Dendritic cell treated with granulocyte-macrophage colony-stimulating factor and Interleukin-4, amounts not matched to agents 40 ng/mL and 50 ng/mL, for 4 days (primary cell): ENCODE measurements around the gene CERK.

Source experiments
- H3K27ac Mint-ChIP-seq: one replicate; pipeline ENCODE4 v1.8.0; 2022; ENCODE audit warnings: mild to moderate bottlenecking, mixed read lengths
- H3K27me3 Mint-ChIP-seq: one replicate; pipeline ENCODE4 v1.8.0; 2022; ENCODE audit warnings: mild to moderate bottlenecking, mixed read lengths
- H3K36me3 Mint-ChIP-seq: one replicate; pipeline ENCODE4 v1.8.0; 2022; ENCODE audit warnings: low read depth, mixed read lengths
- H3K4me1 Mint-ChIP-seq: one replicate; pipeline ENCODE4 v1.8.0; 2022; ENCODE audit warnings: low read depth, mixed read lengths
- H3K4me3 Mint-ChIP-seq: one replicate; pipeline ENCODE4 v1.8.0; 2022; ENCODE audit warnings: mild to moderate bottlenecking, moderate library complexity, mixed read lengths
- H3K9me3 Mint-ChIP-seq: one replicate; pipeline ENCODE4 v1.8.0; 2022; ENCODE audit warnings: mixed read lengths
- intact Hi-C: fragments of 100-400 bp; cut with micrococcal nuclease; formaldehyde crosslinking; loops from one replicate; pipeline ENCODE4 v1.15.0; 2022

The CERK gene

DNA sequence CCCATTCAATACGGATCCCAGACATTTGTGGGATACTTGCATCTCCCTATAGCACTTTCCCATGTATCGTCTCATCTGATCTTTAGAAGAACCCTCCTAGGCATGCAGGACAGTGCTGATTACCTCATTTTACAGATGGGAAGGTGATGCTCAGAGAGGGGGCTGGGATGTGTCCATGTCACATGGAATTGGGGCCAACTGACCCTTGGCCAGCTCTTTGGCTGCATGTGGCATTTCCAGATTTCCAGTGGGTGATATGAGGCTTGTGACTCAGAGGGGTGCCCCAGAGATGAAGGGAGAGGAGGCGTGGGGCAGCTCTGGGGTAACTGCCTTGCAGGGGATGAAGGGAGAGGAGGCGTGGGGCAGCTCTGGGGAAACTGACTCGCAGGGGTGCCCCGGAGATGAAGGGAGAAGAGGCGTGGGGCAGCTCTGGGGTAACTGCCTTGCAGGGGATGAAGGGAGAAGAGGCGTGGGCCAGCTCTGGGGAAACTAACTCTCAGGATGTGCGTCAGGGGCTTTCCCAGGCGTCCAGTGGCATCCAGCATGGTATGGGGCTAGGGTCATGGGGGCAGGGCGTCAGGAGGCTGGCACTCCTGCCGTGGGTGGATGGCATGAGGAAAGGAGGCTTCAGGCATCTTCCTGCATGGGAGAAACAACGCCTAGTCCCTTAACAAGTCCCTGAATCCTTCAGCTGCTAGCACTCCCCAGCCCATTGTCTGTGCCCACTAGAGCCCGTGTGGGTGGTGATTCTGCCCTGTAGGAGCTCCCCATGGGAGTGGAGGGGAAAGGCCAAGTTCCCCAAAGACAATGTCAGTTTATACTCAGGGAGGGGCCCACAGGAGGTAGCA, 11.9 kb upstream of the CERK start:
- Mint-ChIP-seq H3K36me3 (no peaks in the 10 kb centered on the region), H3K4me3 (peak overlapping the region; percentile 45), H3K27me3 (peaks cover 22% of the 10 kb centered on the region), H3K9me3 (no peaks in the 10 kb centered on the region), H3K27ac (peak overlapping the region; percentile 97), H3K4me1 (peaks cover 65% of the 10 kb centered on the region)
- intact Hi-C loops = no loop called here

DNA sequence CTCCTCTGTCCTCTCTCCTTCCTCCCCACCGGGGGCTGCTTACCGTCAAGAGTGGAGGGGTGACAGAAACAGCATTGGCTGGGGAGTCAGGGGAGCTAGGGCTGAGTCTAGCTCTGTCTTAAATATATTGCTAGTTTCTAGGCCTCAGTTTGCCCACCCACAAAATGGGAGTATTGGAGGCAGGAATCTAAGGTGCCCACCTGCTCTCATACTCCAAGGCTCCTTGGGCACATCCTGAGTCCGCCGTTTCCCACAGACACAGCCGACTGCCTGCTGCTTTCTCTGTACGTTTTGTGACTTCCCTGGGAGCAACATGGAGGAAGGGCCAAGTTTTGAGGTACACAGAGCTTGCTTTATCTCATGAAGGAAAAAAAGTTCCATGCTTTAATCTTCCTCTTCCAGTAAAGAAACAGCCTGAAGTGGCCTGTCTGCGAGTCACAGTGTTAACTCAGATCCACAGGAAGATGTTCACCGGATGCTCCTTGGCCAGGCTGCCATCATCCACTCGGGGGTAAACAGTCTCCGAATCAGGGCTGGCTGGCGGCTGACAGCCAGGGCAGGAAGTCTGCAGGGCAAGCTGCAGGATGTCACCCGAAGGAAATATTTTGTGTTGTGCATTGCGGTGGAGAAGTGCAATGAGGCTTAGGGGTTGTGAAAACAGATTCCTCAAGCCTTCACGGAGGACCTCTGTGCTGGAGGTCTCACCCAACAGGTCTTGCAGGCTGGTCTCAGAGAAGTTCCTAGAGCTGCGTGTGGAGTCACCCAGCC, 11.0 kb upstream of the CERK start:
- H3K4me1 Mint-ChIP-seq = peaks cover 57% of the 10 kb centered on the region
- peak overlapping the region; percentile 97 for H3K27ac Mint-ChIP-seq
- no peaks in the 10 kb centered on the region for H3K36me3 Mint-ChIP-seq
- peak overlapping the region; percentile 28 for H3K4me3 Mint-ChIP-seq
- H3K9me3 Mint-ChIP-seq = no peaks in the 10 kb centered on the region
- H3K27me3 Mint-ChIP-seq = peaks cover 22% of the 10 kb centered on the region
- intact Hi-C loops = no loop called here

DNA sequence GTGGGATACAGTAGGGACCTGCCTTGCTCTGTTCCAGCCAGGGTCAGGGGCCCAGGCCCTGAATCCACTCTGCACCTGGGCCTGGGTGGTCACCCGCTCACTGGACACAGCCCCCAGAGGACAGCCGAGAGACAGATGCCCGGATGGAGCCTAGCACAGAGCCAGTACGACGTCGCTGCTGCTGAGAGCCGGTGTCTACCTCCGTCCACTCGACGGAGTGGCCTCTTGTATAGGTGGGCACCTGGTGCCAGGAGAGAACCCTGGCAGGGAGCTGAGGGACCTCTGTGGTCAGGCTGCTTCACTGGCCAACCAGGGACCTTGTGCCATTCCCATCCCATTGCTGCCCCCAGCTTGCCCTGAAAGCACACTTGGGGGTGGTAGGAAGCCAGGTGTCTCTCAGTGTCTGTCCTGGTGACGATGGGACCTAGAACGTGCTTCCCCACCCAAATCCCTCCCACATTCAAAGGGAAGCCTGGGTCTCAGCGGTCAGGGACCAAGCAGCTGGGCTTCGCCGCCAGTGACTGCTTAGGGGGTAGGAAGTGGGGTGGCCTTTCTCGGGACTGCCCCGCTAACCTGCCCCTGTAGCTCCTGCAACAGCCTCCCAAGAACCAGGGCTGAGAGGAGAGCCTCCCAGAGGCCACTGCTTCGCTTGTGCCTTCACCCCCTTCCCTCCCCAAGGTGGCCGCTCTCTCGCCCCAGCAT, 10.3 kb upstream of the CERK start:
- intact Hi-C loops = no loop called here
- Mint-ChIP-seq H3K36me3 (no peaks in the 10 kb centered on the region), H3K9me3 (peaks cover under 1% of the 10 kb centered on the region), H3K27ac (peak overlapping the region; percentile 97), H3K4me3 (no peak overlapping the region), H3K27me3 (peaks cover 22% of the 10 kb centered on the region), H3K4me1 (peaks cover 49% of the 10 kb centered on the region)

DNA sequence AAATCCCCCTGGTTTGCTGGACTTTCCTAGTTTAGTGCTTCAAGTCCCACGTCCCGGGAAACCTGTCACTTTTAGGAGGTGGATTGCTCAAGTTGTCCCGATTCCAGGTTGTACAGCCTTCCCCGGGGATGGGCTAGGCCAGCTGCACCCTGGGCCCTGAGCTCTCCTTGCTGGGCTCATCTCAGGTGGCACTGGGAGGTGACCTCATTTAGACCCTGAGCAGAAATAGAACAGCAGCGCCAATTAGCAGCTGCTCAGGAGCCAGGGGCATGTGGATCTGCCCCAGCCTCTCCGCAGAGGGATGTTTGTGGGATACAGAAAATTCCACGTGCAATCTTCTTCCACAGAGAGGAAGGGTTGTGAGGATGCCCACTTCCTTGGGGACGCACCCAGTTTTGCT, 9.6 kb upstream of the CERK start:
- Mint-ChIP-seq H3K27ac (no peak overlapping the region), H3K36me3 (no peaks in the 10 kb centered on the region), H3K4me3 (no peak overlapping the region), H3K4me1 (peaks cover 42% of the 10 kb centered on the region), H3K27me3 (peaks cover 22% of the 10 kb centered on the region), H3K9me3 (peaks cover 8% of the 10 kb centered on the region)
- intact Hi-C loops = no loop called here

DNA sequence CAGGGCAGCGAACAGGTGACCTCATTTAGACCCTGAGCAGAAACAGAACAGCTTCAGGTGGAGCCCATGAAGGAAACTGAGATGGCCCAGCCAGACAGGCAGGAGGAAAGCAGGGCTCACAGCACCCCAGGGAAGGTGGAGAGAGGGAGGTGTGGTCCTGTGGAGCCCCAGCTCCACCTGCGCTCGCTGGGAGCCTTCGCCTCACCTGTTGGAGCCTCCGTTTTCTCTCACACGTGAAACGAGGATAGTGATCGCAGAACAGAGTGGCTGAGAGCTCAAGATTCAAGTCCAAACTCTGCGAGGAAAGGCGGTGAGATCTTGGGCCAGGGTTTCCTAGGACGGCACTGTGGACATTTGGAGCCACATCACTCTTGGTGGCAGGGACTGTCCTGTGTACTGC, 8.6 kb upstream of the CERK start:
- Mint-ChIP-seq H3K36me3 (peaks cover under 1% of the 10 kb centered on the region), H3K4me3 (no peak overlapping the region), H3K27me3 (peaks cover 22% of the 10 kb centered on the region), H3K27ac (peak overlapping the region; percentile 0), H3K4me1 (peaks cover 39% of the 10 kb centered on the region), H3K9me3 (peaks cover 9% of the 10 kb centered on the region)
- intact Hi-C loops = no loop called here

DNA sequence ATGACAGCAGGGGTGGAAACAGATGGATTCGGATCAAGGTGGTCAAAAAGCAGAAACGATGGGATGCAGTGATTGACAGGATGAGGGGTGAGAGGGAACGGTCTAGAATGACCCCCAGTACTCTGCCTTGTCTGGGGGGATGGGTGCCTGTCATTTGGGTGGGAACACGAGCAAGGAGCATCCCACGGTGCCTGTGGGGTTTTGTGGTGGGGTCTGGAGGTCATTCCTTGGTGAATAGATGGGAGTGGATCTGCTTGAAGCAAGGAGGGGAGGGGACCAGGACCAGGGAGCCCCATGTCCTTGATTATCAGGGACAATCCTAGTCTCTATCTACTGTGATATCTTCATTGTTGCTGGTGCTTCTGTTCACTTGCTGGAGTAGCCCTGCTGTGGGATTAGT, 8.1 kb upstream of the CERK start:
- Mint-ChIP-seq H3K9me3 (peaks cover 9% of the 10 kb centered on the region), H3K36me3 (peaks cover 5% of the 10 kb centered on the region), H3K4me1 (peaks cover 39% of the 10 kb centered on the region), H3K4me3 (no peak overlapping the region), H3K27me3 (peaks cover 22% of the 10 kb centered on the region), H3K27ac (peak overlapping the region; percentile 0)
- intact Hi-C loops = no loop called here

DNA sequence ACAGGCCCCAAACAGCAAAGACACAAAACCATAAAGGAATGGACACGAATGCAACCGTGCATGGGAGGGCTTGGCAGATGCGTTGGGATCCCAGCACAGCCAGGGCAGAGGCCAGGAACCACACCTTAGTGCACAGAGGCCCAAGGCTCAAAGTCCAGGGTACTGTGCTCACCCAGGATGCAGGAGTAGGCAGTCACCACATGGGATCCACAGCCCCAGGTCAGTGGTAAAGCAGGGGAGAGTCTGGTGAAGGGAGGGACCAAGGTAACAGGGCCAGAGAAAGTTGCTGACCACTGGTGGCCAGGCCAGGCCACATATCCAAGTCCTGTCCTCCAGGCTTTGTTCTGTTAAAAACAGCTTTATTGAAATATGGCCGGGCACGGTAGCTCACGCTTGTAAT, 6.5 kb upstream of the CERK start:
- Mint-ChIP-seq H3K9me3 (peaks cover 9% of the 10 kb centered on the region), H3K27me3 (peaks cover 20% of the 10 kb centered on the region), H3K4me1 (peaks cover 39% of the 10 kb centered on the region), H3K4me3 (no peak overlapping the region), H3K36me3 (peaks cover 21% of the 10 kb centered on the region), H3K27ac (no peak overlapping the region)
- intact Hi-C loops = no loop called here

DNA sequence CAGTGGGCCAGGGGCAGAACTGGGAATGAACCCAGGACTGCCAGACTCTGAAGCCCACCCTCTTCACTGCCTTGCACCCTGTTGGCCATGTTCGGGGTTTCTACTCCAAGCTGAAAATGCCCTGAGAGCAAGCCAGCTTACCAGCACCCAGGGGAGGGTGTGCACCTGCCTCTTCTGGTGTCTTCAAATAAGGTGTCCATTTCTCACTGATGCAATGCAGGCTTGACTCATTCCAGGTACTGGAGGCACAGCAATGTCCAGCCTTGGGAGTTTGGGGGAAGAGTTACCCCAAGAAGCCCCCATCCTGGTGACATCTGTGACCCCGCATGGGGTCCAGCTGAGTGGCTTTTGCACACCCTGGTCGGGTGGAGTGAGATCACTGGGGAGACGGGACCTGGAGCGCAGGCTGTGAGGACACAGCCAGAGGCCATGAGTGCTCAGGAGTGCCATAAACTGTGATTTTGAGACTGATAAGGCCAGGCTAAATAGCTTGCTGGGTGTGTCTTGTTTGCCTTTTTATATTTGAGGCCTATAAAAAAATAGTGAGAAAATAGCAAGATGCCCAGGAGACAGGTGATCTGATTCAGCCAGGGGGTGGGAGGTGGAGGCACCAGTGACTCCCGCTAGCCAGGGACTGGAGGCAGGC, 4.6 kb upstream of the CERK start:
- Mint-ChIP-seq H3K27ac (no peak overlapping the region), H3K27me3 (peaks cover 11% of the 10 kb centered on the region), H3K4me1 (peaks cover 33% of the 10 kb centered on the region), H3K4me3 (no peak overlapping the region), H3K36me3 (peaks cover 32% of the 10 kb centered on the region), H3K9me3 (peaks cover 9% of the 10 kb centered on the region)
- intact Hi-C loops = no loop called here

DNA sequence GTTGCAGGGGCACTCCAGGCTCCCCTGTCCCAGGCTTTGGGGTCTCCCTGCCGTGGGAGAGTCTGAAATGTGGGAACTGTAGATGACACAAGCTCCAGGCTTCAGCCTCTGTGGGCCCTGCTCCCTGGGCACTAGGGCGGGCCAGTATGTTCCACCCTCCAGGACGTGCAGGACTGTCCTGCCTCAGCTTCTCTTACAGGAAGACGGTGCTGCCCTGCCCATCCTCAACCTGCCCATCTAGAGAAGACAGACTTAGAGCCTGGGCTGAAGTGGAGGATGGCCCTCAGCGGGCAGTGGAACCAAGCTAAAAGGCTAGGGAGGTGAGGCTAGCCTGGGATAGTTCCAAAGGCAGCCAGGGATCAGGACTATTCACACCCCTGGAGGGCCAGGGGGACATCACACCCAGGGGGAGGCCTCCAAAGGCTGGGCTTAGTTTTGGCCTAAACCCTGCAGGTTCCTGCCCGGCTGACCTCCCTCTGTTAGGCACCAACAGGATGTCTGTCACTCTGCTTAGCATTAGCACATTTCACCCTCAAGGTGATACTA, 4.0 kb upstream of the CERK start:
- Mint-ChIP-seq H3K27me3 (peaks cover 9% of the 10 kb centered on the region), H3K27ac (peak overlapping the region; percentile 92), H3K36me3 (peaks cover 37% of the 10 kb centered on the region), H3K4me3 (no peak overlapping the region), H3K4me1 (peaks cover 37% of the 10 kb centered on the region), H3K9me3 (peaks cover 9% of the 10 kb centered on the region)
- intact Hi-C loops = no loop called here

DNA sequence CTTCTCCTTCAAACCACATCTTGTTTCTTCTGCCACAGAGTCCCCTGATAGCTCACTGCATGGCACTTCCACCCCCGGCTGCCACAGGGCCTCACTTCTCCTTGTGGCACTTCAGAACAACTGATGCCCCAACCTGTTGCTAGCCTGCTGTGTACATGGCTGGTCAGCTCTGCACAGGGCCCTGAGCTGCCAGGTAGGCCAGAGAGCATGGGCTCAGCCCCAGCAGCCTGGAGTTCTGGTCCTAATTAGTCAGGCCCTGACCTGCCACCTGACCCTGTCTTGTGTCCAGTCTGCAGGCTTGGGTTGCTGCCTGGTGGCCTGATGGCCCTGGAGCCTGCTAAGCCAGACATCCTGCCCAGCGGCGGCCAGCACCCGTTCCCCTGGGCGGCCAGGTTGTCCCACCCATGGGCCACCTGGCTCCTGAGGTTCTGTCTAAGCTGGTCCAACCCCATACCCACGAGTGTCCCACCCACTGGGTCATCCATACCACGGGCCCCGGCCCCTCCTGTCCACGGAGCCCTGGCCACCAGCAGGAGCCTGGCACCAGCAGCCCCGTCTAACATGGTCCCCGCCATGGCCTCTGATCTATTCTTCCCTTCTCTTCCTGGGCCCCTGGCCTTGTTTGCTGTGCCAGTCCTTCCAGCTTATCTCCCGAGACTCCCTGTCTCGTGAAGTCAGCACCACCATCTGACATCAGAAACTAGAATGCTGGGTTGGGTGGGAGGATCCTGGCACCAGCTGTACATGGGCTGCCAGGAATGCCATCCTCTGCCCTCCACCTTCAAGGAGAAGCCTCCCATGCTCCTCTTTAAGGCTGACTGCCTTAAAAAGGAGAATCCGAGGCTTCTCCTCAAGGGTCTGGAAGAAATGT, 3.1 kb upstream of the CERK start:
- H3K9me3 Mint-ChIP-seq = peaks cover 9% of the 10 kb centered on the region
- peaks cover 46% of the 10 kb centered on the region for H3K4me1 Mint-ChIP-seq
- intact Hi-C loops = no loop called here
- H3K36me3 Mint-ChIP-seq = peaks cover 45% of the 10 kb centered on the region
- peaks cover 2% of the 10 kb centered on the region for H3K27me3 Mint-ChIP-seq
- H3K27ac Mint-ChIP-seq = peak overlapping the region; percentile 92
- H3K4me3 Mint-ChIP-seq = peak overlapping the region; percentile 97

DNA sequence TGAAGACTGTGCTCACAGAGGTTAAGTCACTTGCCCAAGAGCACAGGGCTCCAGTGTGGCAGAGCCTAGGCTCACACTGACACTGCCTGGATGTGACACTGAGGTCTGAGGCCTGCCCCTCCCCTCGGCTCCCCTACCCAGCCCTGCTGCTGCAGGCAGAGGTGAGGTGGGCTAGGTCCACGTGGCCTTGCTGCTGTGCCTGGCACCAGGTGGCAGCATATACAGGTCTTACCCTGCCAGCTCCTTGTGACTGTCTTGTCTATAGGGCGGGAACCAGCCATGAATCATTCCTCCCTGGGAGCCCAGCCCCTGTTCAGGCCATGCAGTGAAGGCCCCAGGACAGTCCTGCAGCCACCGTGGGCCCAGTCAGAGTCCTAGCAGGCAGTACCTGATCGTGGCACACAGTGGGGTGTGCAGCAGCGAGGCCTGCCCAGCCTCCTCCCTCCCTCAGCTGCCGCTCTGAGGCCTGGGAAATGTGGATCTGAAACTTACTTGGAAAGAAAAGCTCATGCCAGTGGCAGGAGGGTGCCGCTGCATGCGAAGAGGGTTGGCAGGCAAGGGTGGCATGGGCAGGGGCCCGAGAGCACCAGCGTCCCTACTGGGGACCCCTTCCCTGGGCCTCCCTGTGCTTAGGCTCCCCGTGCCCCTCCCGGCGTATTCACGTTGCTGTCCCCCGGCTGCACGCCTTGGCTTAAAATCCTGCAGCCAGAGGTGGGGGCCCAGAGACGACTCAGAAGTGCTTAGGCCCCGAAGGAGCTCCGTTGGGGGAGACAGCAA, 1.2 kb upstream of the CERK start:
- Mint-ChIP-seq H3K4me1 (peaks cover 65% of the 10 kb centered on the region), H3K36me3 (peaks cover 53% of the 10 kb centered on the region), H3K27me3 (no peaks in the 10 kb centered on the region), H3K27ac (peak overlapping the region; percentile 92), H3K9me3 (peaks cover 9% of the 10 kb centered on the region), H3K4me3 (peak overlapping the region; percentile 97)
- intact Hi-C loops = loop anchor here (5.0 to 10.0 kb wide), 2 partner anchors 33 to 154 kb away; no protein-coding TSS in a partner anchor

DNA sequence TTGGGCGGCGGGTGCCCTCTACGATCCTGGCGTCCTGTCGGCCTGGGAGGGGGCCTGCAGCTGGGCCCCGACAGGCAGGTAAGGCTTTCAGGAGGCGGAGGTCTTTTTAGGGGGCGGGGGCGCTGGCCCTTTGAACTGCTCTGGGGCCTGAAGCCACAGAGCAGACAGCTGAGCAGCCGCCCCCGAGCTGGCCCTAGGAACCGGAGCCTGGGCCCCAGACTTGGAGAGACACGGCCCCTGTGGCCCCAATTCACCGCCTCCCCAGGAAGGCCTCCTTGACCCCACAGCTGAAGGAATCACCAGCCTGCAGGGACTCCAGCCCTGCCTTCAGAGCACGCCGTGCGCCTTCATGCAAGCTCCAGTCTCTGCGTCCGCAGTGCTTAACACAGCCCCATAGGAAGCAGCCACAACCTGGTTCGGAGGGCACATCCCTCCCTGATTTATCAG, 618 bp upstream of the CERK start:
- Mint-ChIP-seq H3K36me3 (peaks cover 53% of the 10 kb centered on the region), H3K4me3 (peak overlapping the region; percentile 97), H3K9me3 (peaks cover 9% of the 10 kb centered on the region), H3K4me1 (peaks cover 70% of the 10 kb centered on the region), H3K27ac (peak overlapping the region; percentile 92), H3K27me3 (no peaks in the 10 kb centered on the region)
- intact Hi-C loops = loop anchor here (5.0 to 10.0 kb wide), 2 partner anchors 34 to 154 kb away; no protein-coding TSS in a partner anchor
